Sigmoid colon (tissue), 4 donors: ENCODE results near the gene ACTL7A.

Source experiments
- CTCF ChIP-seq, 4 experiments: fragments of 450-650 bp in 3 of 4; fragments of 200-600 bp in 1 of 4; IDR thresholded peaks; one replicate each; pipeline ENCODE4 v1.5.1; 2016 to 2019; ENCODE audit warnings: antibody characterized with exemption in 4 of 4, mild to moderate bottlenecking in 3 of 4, moderate library complexity in 2 of 4
- EP300 ChIP-seq, 4 donors: sonication (generic); formaldehyde crosslinking; IDR thresholded peaks; one replicate each; pipeline ENCODE4 v1.6.1; 2017; ENCODE audit warnings: antibody characterized with exemption in 4 of 4

- TF ChIP-seq CTCF (IDR thresholded peaks at IDR 0.05) (no peak), EP300 (IDR thresholded peaks at IDR 0.05) (no peak)
These were observed 20.2 kb downstream of the ACTL7A start for GRCh38 chr9:108882052-108882888.
